Myocyte (in vitro differentiated cells): ENCODE measurements around the gene SPIRE2. TPM values are rescaled to one million over a fixed set of nuclear protein-coding genes. Genes with fewer than 3 reads are reported as not detected.
"Not testable (repeated sequence)": the region's sequence is repeated elsewhere in the genome, so short reads cannot be mapped to it uniquely, and the experiment has no call there.

Experiments
- DNase-seq: peaks from one replicate; pipeline ENCODE4 v3.0.0-alpha.2; 2012; ENCODE audit warnings: low read depth
- total RNA-seq: library from RNA; depleted of rRNA; stranded (reverse); fragments of >200 nt; gene quantifications from 2 replicates; pipeline ENCODE4 v1.2.3, GENCODE V29; 2014

Gene SPIRE2
- total RNA-seq, 1 donor from 2014 or later: 2.3 TPM

GRCh38 chr16:89863741-89864526, 35.7 kb downstream of the SPIRE2 start:
- DNase-seq: peak; percentile 34

DNA sequence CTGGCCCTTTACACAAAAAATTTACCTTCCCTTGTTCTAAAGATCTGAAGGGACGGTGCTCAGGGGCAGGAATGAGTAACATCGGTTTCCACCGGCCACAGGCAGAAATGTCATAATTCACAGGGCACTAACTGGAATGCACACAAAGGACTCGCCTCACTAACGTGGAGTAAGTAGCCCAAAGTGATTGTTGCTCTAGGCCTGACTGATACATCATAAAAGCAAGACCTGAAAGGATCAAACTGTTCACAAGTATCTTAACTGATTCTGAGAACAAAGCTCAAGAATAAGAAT, 36.2 kb downstream of the SPIRE2 start:
- no peak for DNase-seq

GRCh38 chr16:89867918-89868317, 39.6 kb downstream of the SPIRE2 start:
- DNase-seq: no peak

- no peak for DNase-seq
Measured at GRCh38 chr16:89869911-89870310, 41.6 kb downstream of the SPIRE2 start.

GRCh38 chr16:89870440-89870839, 42.2 kb downstream of the SPIRE2 start:
- DNase-seq: no peak

DNA sequence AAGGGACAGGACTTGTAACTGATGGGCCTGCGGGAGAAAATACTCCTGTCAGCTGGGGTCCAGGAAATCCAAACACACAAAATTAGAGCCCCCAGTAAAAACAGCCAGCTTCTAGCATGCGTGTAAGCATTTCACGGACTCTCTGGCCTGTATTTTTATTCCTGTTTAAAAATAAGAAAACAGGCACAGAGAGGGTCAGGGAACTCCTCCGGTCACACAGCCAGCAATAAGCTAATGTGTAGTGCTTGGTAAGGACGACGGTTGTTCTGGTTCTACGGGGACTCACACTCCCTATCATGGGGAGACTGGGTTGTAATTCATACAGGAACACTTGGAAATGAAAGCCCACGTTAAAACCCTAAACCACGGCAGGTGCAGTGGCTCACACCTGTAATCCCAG, 43.6 kb downstream of the SPIRE2 start:
- no peak for DNase-seq

GRCh38 chr16:89873109-89873971, 45.1 kb downstream of the SPIRE2 start, which contains the start of gene TCF25:
Gene TCF25, plus strand, starts transcription at chr16:89873592. Its CDS starts 76 bp downstream, at chr16:89873668.
- peak; percentile 89 for DNase-seq

DNA sequence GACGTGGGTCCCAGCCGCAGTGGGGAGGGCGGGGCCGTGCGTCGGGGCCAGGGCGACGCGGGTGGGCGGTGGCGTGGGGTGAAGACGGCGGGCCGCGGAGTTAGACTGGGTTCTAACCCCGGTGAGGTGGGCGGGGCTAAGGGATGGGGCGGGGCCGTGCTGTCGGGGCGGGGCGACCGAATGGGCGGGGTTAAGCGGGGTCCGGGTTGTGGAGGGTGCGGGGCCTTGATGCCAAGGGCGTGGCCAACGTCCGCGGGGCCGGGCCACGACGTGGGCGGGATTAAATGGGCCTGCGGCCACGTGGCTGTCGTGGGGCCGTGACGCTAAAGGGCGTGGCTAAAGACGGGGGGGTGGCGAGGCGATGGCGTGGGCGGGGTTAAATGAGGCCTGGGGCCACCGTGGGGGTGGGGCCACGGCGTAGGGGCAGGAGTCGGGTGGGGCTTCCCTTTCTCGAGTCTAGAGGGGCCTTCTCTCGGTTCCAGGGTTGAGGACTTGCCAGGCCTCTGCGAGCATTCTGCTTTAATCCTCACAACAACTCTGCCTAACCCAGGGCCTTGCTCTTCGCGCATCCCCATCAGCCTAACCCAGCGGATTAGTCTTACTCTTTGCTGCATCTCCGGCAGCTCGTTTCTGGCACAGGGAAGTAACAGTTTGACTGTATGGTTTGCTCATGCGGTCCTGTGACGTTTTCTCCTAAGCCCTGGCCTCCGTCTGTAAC, 45.9 kb downstream of the SPIRE2 start:
- DNase-seq: peak; percentile 93

- not testable (repeated sequence) for DNase-seq
Measured at GRCh38 chr16:89879123-89879522, 50.8 kb downstream of the SPIRE2 start.

- DNase-seq: no peak
Measured at GRCh38 chr16:89880477-89881367, 52.4 kb downstream of the SPIRE2 start.

- no peak for DNase-seq
Measured at GRCh38 chr16:89881368-89881730, 53.1 kb downstream of the SPIRE2 start.

GRCh38 chr16:89883346-89884040, 55.2 kb downstream of the SPIRE2 start:
- DNase-seq: no peak

- DNase-seq: no peak
Measured at GRCh38 chr16:89884041-89884421, 55.8 kb downstream of the SPIRE2 start.

GRCh38 chr16:89887243-89887642, 59.0 kb downstream of the SPIRE2 start:
- no peak for DNase-seq

- DNase-seq: no peak
Measured at GRCh38 chr16:89890200-89890599, 61.9 kb downstream of the SPIRE2 start.

DNA sequence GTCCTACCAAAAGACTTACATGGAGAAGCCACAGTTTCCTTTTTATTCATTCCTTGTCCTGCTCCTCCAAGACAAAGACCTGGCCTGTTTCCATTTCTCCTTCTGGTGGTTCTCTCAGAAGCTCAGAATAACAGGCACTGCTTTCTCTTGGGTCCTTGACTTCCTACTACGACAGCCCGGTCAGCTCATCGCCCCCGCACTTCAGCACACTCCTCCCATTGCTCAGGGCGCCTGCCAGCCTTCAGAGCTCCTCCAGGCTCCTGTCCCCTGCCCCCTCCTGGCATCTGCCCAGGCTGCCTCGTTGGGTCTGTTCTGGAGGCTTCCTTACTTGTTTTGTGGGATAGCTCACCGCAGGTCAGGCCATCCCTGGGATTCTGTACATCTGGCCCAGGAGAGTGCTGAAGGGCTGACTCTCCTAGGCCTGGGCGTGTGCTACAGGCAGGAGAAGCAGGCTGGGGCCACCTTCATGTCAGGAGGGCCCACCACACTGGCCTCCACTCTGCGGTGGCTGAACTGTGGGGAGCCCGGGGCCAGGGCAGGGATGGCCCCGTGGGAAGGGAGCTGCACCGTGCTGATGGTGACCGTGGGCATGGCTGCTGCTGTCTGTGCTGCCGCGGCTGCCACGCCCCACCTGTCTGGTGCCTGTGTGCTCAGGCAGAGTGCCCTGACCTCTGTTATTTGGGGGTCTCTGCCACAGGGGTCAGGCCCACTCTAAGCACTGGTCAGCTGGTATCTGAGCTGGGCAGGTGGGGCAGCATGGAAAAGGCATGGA, 62.8 kb downstream of the SPIRE2 start:
- DNase-seq: no peak

GRCh38 chr16:89892055-89892630, 63.9 kb downstream of the SPIRE2 start:
- DNase-seq: no peak

DNA sequence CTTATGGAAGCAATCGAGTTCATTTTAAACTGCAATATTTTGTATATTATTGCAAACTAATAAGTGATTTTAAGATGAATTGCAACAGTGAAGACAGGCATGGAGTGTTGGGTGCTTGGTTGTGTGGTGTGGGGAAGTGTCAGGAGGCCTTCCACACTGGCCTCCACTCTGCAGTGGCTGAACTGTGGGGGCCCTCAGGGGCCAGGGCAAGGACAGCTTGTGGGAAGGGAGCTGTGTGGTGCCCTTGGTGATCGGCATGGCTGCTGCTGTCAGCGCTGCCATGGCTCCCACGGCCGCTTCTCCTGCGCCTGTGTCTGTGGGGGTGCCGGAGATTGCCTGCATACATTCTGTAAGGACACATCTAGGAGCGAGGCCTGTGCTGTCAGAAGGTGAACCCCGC, 64.4 kb downstream of the SPIRE2 start:
- DNase-seq: no peak
